ENCODE measurements around the gene KCNQ1.
"Not testable (repeated sequence)": the region's sequence is repeated elsewhere in the genome, so short reads cannot be mapped to it uniquely, and the experiment has no call there.

The KCNQ1 gene

DNA sequence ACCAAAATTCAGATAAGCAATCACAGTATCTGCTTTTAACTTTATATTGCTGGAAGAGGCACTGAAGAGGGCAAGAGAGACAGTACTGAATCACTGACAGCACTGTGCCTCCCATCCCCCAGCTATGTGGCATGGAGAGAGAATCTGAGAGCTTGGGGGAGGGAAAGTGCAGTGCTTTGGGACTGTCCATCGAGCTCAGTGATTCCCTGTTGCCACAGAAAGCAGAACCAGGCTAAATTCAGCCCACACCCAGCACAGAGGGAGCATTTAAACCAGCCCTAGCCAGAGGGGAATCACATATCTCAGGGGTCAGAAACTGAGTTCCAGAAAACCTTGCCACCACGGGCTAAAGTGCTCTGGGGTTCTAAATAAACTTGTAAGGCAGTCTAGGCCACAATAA is 44.3 kb downstream of the KCNQ1 start:
- no peak overlapping the region for H3K4me3 ChIP-seq (ENCODE audit: low read depth, low read length)
- TF ChIP-seq, protein P1, sequence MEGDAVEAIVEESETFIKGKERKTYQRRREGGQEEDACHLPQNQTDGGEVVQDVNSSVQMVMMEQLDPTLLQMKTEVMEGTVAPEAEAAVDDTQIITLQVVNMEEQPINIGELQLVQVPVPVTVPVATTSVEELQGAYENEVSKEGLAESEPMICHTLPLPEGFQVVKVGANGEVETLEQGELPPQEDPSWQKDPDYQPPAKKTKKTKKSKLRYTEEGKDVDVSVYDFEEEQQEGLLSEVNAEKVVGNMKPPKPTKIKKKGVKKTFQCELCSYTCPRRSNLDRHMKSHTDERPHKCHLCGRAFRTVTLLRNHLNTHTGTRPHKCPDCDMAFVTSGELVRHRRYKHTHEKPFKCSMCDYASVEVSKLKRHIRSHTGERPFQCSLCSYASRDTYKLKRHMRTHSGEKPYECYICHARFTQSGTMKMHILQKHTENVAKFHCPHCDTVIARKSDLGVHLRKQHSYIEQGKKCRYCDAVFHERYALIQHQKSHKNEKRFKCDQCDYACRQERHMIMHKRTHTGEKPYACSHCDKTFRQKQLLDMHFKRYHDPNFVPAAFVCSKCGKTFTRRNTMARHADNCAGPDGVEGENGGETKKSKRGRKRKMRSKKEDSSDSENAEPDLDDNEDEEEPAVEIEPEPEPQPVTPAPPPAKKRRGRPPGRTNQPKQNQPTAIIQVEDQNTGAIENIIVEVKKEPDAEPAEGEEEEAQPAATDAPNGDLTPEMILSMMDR (IDR thresholded peaks at IDR 0.05; ENCODE audit: borderline replicate concordance, insufficient read depth, low read depth, low read length): no peak

GRCh38 chr11:2497951-2498350 is 53.1 kb downstream of the KCNQ1 start:
- not testable (repeated sequence) for H3K4me3 ChIP-seq (ENCODE audit: low read depth, low read length)

- TF ChIP-seq, protein P1 (IDR thresholded peaks at IDR 0.05; ENCODE audit: borderline replicate concordance, insufficient read depth, low read depth, low read length): no peak
- H3K4me3 ChIP-seq (ENCODE audit: low read depth, low read length): no peak overlapping the region
Measured at GRCh38 chr11:2498750-2499149, 53.9 kb downstream of the KCNQ1 start.

DNA sequence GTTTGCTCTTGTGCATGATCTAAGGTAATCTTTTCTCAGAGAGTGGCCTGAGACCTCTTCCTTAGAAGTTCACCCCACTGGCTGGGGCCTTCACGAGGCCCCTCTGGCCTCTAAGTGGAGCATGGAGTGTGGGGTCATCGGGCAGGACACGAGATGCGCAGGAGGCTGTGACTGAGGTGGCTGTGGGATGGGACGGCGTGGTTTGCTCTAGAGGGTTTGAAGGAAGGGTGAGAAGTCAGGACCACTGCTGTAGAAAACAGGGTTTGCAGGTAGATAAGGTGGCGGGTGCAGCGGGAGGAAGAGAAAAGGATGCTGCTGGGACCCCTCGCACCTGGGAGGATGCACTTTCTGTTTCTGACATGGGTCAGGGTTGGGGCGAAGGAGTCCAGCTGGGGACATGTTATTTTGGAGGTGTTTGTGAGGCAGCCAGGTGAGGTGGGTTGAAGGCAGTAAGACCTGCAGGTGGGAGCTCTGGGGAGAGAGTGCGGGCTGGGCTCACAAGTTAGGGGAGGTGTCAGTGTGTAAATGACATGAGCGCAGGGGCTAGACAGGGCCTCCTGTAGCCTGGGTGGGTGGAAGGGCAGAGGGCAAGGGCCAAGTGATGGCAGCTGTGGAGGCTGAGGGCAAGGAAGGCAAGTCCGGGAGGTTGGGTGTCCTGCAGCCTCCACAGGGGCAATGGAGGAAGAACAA is 62.5 kb downstream of the KCNQ1 start:
- TF ChIP-seq, protein P1 (IDR thresholded peaks at IDR 0.05; ENCODE audit: borderline replicate concordance, insufficient read depth, low read depth, low read length): no peak
- no peak overlapping the region for H3K4me3 ChIP-seq (ENCODE audit: low read depth, low read length)

DNA sequence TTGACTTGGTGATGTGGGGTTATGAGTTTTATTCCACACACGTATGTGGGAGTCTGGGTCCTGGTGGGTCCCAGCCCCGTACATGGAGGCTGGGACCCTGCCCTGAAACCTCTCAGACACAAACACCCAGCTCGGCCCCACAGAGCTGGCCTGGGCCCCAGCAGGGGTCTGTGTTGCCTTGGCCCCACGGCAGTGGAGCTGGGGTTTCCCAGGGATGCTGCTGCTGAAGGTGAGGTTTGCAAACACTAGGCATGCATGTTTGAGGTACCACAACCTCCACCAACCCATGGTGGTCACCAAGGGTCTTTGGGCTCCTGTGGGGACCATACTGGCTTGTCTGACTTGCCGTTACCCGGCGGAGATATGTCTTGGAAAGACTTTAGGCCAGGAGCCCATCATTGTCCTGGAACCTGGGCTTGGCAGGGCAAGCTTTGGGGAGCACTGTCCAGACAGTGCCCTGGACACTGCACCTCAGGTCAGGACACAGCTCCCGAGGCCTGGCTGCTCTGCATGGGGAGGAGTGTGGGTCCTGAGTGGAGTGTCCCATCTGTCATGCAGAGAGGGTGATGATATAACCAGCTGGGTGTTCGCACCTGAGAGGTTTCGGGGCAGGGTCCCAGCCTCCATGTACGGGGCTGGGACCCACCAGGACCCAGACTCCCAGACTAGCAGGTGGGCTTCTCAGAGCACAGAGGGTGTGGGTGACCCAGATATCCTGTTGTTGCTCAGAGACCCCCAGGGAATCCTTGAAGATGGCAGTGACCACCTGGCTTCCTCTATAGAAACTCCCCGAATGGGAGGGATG is 63.3 kb downstream of the KCNQ1 start:
- H3K4me3 ChIP-seq (ENCODE audit: low read depth, low read length): no peak overlapping the region
- TF ChIP-seq, protein P1 (IDR thresholded peaks at IDR 0.05; ENCODE audit: borderline replicate concordance, insufficient read depth, low read depth, low read length): no peak

DNA sequence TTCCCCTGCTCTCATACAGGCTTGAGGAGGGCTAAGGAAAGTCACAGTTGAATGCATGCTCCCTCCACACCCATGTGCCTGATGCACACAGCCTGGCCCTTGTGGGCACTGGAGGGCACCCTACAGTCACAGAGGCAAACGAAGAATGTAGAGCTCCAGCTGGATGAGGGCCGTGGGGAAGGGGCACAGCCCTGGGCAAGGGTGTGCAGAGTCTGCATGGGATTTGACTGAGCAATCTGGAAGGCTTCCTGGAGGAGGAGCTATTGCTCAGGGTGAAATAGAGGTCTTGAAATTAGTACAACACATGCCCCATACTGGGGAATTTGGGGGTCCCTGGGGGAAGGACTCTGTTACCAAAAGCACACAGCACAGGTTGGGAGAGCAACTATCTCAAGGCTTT is 64.0 kb downstream of the KCNQ1 start:
- H3K4me3 ChIP-seq (ENCODE audit: low read depth, low read length): no peak overlapping the region
- TF ChIP-seq, protein P1 (IDR thresholded peaks at IDR 0.05; ENCODE audit: borderline replicate concordance, insufficient read depth, low read depth, low read length): no peak

GRCh38 chr11:2509481-2510001 is 64.7 kb downstream of the KCNQ1 start:
- no peak overlapping the region for H3K4me3 ChIP-seq (ENCODE audit: low read depth, low read length)
- TF ChIP-seq, protein P1 (IDR thresholded peaks at IDR 0.05; ENCODE audit: borderline replicate concordance, insufficient read depth, low read depth, low read length): no peak

All from GM12875 (cell line).